HG03342 (cell line): ENCODE data around the gene BEST1.

Experiments used
- ATAC-seq: cut with Tn5 transposase; IDR thresholded peaks from one replicate; pipeline ENCODE4 v1.9.1; 2021; ENCODE audit warnings: mild to moderate bottlenecking, moderate library complexity; ENCODE audit not compliant: unreplicated experiment

BEST1 gene

DNA sequence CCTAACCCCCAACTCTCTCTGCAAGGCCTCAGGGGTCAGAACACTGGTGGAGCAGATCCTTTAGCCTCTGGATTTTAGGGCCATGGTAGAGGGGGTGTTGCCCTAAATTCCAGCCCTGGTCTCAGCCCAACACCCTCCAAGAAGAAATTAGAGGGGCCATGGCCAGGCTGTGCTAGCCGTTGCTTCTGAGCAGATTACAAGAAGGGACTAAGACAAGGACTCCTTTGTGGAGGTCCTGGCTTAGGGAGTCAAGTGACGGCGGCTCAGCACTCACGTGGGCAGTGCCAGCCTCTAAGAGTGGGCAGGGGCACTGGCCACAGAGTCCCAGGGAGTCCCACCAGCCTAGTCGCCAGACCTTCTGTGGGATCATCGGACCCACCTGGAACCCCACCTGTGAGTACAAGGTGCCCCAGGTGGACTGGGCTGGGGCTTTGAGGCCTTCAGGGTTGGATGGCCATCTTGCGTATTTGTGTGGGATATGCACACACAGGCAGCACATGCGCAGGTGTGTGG lies at the start of gene BEST1:
Gene BEST1, plus strand, starts transcription at position 317 of the 513 bp plus-strand sequence. CDS start 1,456 bp downstream, outside the sequence.
- ATAC-seq: no peak

DNA sequence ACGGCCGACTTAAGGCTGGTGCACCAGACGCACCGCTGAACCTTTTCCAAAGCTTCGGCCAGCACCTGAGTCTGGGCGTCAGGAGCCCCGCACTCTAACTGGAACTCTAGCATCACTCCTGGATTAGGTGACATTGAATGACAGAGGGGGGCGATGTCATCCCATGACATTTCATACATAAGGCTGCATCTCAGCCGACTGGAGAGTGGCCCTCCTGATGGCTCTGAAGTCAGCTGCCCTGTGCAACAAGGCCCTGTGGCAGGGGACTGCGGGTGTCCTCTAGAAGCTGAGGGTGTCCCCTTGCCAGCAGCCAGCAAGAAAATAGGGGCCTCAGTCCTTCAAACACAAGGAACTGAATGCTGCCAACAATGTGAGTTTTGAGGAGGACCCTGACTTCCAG lies 48.8 kb upstream of the BEST1 start:
- no peak for ATAC-seq

DNA sequence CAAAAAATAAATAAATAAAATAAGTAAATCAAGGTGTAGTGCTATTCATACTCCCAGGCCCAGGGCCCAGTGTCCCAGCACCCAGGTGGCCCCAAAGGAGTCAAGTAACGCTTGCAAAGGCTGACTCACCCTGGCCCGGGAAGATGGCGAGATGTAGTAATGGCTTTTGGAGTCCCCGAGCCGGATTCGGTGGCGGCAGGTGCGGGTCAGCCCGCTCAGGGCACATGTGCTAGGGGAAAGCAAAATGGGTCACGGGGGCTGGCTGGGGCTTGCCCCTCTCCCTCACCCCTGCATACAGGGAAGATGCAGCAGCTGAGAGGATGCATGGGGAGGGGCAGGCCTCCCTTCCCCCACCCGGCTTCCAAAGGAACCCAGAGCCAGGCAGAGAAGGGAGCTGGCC lies 47.8 kb upstream of the BEST1 start:
- no peak for ATAC-seq

DNA sequence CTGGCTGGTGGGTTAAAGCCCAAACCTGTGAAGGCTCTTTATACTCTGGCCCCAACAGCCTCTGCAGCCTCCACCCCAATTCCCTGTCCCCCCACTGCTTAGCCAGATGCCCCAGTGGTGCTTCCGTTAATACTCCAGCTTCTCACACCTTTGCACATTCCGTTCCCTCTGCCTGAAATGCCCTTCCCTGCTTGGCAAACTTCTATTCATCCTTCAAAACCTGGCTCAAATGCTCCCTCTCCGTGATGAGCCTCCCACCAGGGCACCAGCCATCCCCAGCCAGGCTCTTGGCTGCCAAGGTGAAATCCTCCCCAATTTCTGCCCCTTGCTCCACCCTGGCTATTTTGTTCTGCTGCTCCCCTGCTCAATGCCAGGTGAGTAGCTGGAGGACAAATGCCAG lies 46.3 kb upstream of the BEST1 start:
- ATAC-seq: no peak

DNA sequence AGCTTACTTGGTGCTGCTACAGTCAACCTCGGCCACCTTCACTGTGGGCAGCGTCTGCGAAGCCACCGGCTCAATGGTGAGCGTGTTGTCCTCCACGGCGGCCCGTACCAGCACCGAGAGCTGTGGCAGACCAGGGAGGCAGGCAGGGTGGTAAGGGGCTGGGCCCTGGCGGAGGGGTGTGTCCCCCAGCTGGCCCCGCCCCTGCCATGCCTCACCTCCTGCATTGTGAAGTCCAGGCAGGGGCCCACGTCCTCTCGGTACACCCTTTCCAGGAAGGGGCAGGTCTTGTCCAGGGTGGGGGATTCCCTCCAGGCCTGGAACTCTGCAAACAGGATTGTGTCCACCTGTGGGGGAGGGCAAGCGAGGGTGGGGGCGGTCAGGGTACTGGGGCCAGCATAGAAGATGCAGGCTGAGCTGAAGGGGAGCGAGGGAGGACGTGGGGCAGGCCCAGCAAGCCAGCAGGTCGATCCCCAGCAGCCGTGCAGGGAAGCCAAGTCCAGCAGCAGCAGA lies 45.6 kb upstream of the BEST1 start:
- no peak for ATAC-seq

GRCh38 chr11:61905067-61905696 lies 45.0 kb upstream of the BEST1 start:
- no peak for ATAC-seq

DNA sequence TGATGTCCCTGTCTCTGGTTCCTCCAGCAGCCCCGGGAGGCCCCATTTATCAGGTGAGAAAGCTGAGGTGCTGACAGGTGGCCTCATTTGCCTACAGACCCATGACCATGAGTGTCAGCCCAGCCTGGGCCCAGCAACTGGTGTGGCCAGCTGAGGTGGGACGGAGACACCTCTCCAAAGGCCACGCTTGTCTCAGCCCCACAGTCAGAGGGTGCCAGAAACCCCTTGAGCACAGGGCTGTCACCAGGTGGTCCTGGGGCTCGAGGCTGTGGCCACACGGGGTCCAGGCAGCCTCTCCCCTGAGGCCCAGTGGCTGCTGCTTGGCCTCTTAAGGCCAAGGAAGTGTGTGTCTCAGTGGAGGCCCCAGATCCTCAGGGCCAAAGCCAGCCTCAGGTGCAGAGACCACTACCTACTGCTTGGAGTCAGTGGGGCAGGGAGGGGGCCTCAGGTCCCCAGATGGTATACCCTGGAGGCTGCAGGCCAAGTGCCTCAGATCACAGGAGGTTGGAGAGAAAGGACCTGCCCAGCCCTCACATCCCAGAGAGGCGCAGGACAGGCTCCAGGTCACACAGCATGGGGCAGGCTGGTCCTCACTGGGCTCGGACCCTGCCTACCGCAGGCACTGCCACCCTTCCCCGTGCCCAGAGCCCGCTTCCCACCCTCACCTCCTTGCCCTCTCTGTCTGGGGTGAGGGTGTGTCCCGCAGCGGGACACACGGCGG lies 44.2 kb upstream of the BEST1 start:
- no peak for ATAC-seq

- no peak for ATAC-seq
Measured at GRCh38 chr11:61906522-61906909, 43.6 kb upstream of the BEST1 start.

DNA sequence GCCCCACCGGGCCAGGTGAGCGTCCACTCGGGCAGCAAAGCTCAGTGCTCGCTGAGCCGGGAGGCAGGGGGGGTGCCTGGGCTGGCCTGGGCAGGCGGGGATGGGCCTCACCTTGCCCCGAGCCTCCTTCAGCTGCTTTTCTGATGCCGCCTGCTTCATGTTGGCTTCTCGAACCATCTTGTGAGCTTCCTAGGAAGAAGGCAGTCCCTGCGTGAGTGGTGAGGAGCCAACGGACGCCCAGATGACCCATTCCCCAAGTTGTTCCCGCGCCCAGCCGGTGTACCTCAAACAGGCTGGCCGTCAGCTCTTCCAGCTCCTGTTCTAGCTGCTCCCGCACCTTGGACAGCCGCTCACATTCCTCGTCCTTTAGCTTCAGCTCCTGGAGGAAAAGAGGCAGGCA lies 42.9 kb upstream of the BEST1 start:
- ATAC-seq: no peak

GRCh38 chr11:61907871-61908729 lies 42.1 kb upstream of the BEST1 start:
- ATAC-seq: no peak

GRCh38 chr11:61908730-61909316 lies 41.3 kb upstream of the BEST1 start:
- ATAC-seq: no peak

DNA sequence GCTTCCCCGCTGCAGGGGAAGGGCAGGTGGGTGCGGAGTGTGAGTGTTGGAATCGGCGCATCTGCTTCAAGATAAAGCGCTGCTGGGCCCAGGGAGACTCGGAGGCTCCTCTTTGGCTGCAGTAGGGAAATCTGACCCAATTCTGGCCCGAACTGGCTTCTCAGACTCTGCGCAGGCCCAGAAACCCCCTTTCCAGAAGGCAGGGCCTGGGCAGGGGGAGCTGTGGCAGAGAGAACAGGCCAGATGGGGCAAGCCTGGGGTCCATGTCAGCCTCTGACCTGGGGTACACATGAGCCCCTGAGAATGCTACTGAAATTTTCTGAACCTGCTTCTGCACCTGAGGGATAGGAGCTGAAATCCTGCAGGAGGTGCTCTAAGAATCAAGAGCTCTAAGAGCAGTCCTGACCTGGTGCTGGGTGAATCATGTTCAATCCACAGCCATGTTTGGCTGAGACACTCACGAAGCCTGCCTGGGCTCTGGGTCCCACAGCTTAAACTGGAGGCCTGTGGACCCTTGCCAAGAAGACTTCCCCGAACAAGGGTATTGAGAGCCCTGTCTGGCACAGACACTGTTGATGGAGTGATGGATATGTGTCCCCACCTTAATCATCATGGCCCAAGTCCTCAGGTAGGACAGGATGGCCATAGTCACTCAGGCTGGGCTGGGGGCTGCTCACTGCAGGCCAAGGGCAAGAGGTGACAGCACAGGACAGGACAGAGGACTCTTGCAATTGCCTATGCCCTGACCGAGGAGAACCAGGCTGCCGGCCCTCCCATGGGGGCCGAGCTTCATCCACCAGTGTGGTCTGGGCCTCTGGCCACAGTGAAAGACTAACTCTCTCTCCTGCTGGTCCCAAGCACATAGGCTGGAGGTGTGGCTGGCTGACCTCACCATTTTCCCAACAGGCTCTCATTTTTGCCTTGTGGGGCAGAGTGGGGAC lies 39.7 kb upstream of the BEST1 start:
- ATAC-seq: no peak

GRCh38 chr11:61911128-61911700 lies 38.9 kb upstream of the BEST1 start:
- ATAC-seq: no peak

DNA sequence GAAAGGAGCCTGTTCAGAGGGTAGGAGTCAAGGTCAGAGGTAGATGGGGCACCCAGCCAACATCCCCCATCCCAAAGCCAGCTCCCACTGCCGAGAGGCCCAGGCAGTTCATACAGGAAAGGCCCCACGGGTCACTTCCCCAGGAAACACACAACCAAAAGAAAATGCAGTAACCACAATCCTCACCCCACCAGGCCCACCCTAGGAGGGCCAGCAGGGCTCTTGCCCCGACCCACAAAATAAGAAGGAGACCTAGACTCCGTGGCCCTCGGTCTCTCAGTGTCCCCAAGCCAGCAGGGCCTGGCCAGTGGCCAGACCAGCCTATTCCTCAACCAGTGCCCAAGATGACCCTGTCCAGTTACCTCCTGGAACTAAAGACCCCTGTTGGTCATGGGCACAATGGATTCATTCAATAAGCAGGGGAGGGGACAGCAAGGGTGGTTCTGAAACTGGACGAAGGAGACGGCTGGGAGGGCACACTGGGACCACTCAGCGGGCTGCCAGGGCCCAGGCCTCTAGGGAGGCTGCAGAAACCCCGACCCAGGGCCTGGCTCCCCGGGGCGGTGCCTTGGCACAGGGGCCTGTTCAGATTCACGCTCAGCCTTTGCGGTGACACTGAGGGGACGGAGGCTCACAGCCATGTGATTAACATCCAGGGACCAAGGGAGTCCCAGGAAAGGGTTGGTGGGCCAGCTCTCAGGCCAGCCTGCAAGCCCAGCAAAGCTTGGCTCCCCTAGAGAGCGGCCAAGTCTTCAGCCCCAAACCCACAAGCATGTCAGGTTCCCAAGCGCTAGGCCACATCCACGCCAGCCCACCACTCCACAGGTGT lies 38.2 kb upstream of the BEST1 start:
- no peak for ATAC-seq

- no peak for ATAC-seq
Measured at GRCh38 chr11:61912530-61912898, 37.6 kb upstream of the BEST1 start.

- no peak for ATAC-seq
Measured at GRCh38 chr11:61912991-61913698, 37.0 kb upstream of the BEST1 start.

GRCh38 chr11:61913699-61914395 lies 36.3 kb upstream of the BEST1 start:
- ATAC-seq: no peak
